OCI-LY7 (cell line): ENCODE data around the gene FAM135A.
"Not testable (repeated sequence)": the region's sequence is repeated elsewhere in the genome, so short reads cannot be mapped to it uniquely, and the experiment has no call there.

ENCODE experiments used
- CTCF ChIP-seq: fragments of 200-600 bp; sonication (generic); conservative IDR thresholded peaks from 2 replicates; pipeline ENCODE4 v1.5.1; 2014; ENCODE audit warnings: mild to moderate bottlenecking, antibody characterized with exemption, low read length, moderate library complexity, mixed read lengths
- EZH2phosphoT487 ChIP-seq: fragments of 200-600 bp; sonication (generic); IDR thresholded peaks from 2 replicates; pipeline ENCODE4 v1.6.1; 2018; ENCODE audit warnings: low read depth, borderline replicate concordance, mild to moderate bottlenecking, mixed run types, antibody characterized with exemption, low read length, moderate library complexity, mixed read lengths

- not testable (repeated sequence) for TF ChIP-seq CTCF, EZH2phosphoT487
Measured at GRCh38 chr6:70495790-70496189, 82.5 kb downstream of the FAM135A start.
